ENCODE data around the gene NBPF1.
"Not testable (repeated sequence)": the region's sequence is repeated elsewhere in the genome, so short reads cannot be mapped to it uniquely, and the experiment has no call there.

Gene NBPF1

GRCh38 chr1:16545682-16546095 lies 67.7 kb downstream of the NBPF1 start:
- peak; percentile 53 for DNase-seq (ENCODE audit: low spot score)

- DNase-seq (ENCODE audit: low spot score) = not testable (repeated sequence)
Measured at GRCh38 chr1:16540421-16540893, 72.9 kb downstream of the NBPF1 start.

GRCh38 chr1:16537528-16537927 lies 75.8 kb downstream of the NBPF1 start:
- DNase-seq (ENCODE audit: low spot score) = not testable (repeated sequence)

- not testable (repeated sequence) for DNase-seq (ENCODE audit: low spot score)
Measured at GRCh38 chr1:16536796-16537195, 76.6 kb downstream of the NBPF1 start.

- DNase-seq (ENCODE audit: low spot score) = not testable (repeated sequence)
Measured at GRCh38 chr1:16535898-16536297, 77.5 kb downstream of the NBPF1 start.

GRCh38 chr1:16535487-16535886 lies 77.9 kb downstream of the NBPF1 start:
- DNase-seq (ENCODE audit: low spot score) = peak; percentile 53

GRCh38 chr1:16534829-16535456 lies 78.4 kb downstream of the NBPF1 start:
- DNase-seq (ENCODE audit: low spot score) = peak; percentile 83

GRCh38 chr1:16534239-16534828 lies 79.0 kb downstream of the NBPF1 start:
- DNase-seq (ENCODE audit: low spot score) = peak; percentile 18

GRCh38 chr1:16532235-16532991 lies 81.0 kb downstream of the NBPF1 start:
- DNase-seq (ENCODE audit: low spot score) = not testable (repeated sequence)

GRCh38 chr1:16528338-16528737 lies 85.0 kb downstream of the NBPF1 start:
- not testable (repeated sequence) for DNase-seq (ENCODE audit: low spot score)

- not testable (repeated sequence) for DNase-seq (ENCODE audit: low spot score)
Measured at GRCh38 chr1:16525769-16526168, 87.6 kb downstream of the NBPF1 start.

- DNase-seq (ENCODE audit: low spot score) = not testable (repeated sequence)
Measured at GRCh38 chr1:16521679-16522078, 91.7 kb downstream of the NBPF1 start.

GRCh38 chr1:16521288-16521583 lies 92.1 kb downstream of the NBPF1 start:
- DNase-seq (ENCODE audit: low spot score) = no peak

- DNase-seq (ENCODE audit: low spot score) = not testable (repeated sequence)
Measured at GRCh38 chr1:16520435-16521287, 92.7 kb downstream of the NBPF1 start.

GRCh38 chr1:16519255-16519951 lies 94.0 kb downstream of the NBPF1 start:
- not testable (repeated sequence) for DNase-seq (ENCODE audit: low spot score)

- DNase-seq (ENCODE audit: low spot score) = not testable (repeated sequence)
Measured at GRCh38 chr1:16518913-16519254, 94.5 kb downstream of the NBPF1 start.

GRCh38 chr1:16516694-16517410 lies 96.5 kb downstream of the NBPF1 start:
- DNase-seq (ENCODE audit: low spot score) = not testable (repeated sequence)

- peak; percentile 79 for DNase-seq (ENCODE audit: low spot score)
Measured at GRCh38 chr1:16514107-16515055, 99.0 kb downstream of the NBPF1 start, which contains the start of gene RNU1-1. TSS of gene RNU1-1 (minus strand) at chr1:16514285.

- peak; percentile 94 for DNase-seq (ENCODE audit: low spot score)
Measured at GRCh38 chr1:16513412-16514106, 99.8 kb downstream of the NBPF1 start.

Measured in cerebellar cortex (tissue), 1 donor.